Measurements from ENCODE around the gene CTRL.

Gene CTRL

GRCh38 chr16:67963292-67963661, 31.6 kb upstream of the CTRL start:
- no peak for DNase-seq (ENCODE audit: low read depth)

GRCh38 chr16:67962135-67962534, 30.5 kb upstream of the CTRL start:
- no peak for DNase-seq (ENCODE audit: low read depth)

- no peak for DNase-seq (ENCODE audit: low read depth)
Measured at GRCh38 chr16:67961551-67961957, 29.9 kb upstream of the CTRL start.

GRCh38 chr16:67959536-67960329, 28.1 kb upstream of the CTRL start:
- no peak for DNase-seq (ENCODE audit: low read depth)

GRCh38 chr16:67957622-67958021, 26.0 kb upstream of the CTRL start:
- DNase-seq (ENCODE audit: low read depth), result no peak

- no peak for DNase-seq (ENCODE audit: low read depth)
Measured at GRCh38 chr16:67954421-67955196, 22.9 kb upstream of the CTRL start.

GRCh38 chr16:67953641-67954375, 22.1 kb upstream of the CTRL start:
- DNase-seq (ENCODE audit: low read depth), result no peak

GRCh38 chr16:67951485-67951884, 19.8 kb upstream of the CTRL start:
- DNase-seq (ENCODE audit: low read depth), result no peak

GRCh38 chr16:67950335-67950843, 18.7 kb upstream of the CTRL start:
- no peak for DNase-seq (ENCODE audit: low read depth)

- DNase-seq (ENCODE audit: low read depth), result no peak
Measured at GRCh38 chr16:67949645-67950044, 18.0 kb upstream of the CTRL start.

- no peak for DNase-seq (ENCODE audit: low read depth)
Measured at GRCh38 chr16:67948015-67948414, 16.4 kb upstream of the CTRL start.

GRCh38 chr16:67946966-67947558, 15.4 kb upstream of the CTRL start:
- DNase-seq (ENCODE audit: low read depth), result no peak

GRCh38 chr16:67946128-67946569, 14.5 kb upstream of the CTRL start:
- DNase-seq (ENCODE audit: low read depth), result no peak

- no peak for DNase-seq (ENCODE audit: low read depth)
Measured at GRCh38 chr16:67945392-67945933, 13.8 kb upstream of the CTRL start.

GRCh38 chr16:67944690-67945391, 13.2 kb upstream of the CTRL start:
- no peak for DNase-seq (ENCODE audit: low read depth)

GRCh38 chr16:67943619-67944504, 12.2 kb upstream of the CTRL start, which contains the start of gene LCAT:
Gene LCAT (minus strand): TSS chr16:67944120. CDS start chr16:67944101, 19 bp downstream.
- DNase-seq (ENCODE audit: low read depth), result no peak

GRCh38 chr16:67943256-67943618, 11.6 kb upstream of the CTRL start:
- DNase-seq (ENCODE audit: low read depth), result no peak

- no peak for DNase-seq (ENCODE audit: low read depth)
Measured at GRCh38 chr16:67942510-67943255, 11.0 kb upstream of the CTRL start.

GRCh38 chr16:67942200-67942509, 10.5 kb upstream of the CTRL start:
- DNase-seq (ENCODE audit: low read depth), result no peak

All from activated T-helper 1 cell treated with Interleukin-2 at 50 U/mL for 16 hours (primary cell).